ENCODE data around the gene RDH13.
"Not testable (repeated sequence)": the region's sequence is repeated elsewhere in the genome, so short reads cannot be mapped to it uniquely, and the experiment has no call there.

Gene RDH13

GRCh38 chr19:55047951-55048350, 15.0 kb downstream of the RDH13 start:
- Histone ChIP-seq H3K27ac (no peak overlapping the region), H3K9ac (no peak overlapping the region), H3K4me1 (peaks cover 3% of the 10 kb centered on the region; the same call in 1 of the 2 replicates), H3K4me3 (no peak overlapping the region), H3K27me3 (no peaks in the 10 kb centered on the region), H3K9me3 (no peaks in the 10 kb centered on the region), H4K20me1 (peaks cover 75% of the 10 kb centered on the region), H3K36me3 (peaks cover 99% of the 10 kb centered on the region), H3K4me2 (no peak overlapping the region)
- no peak for TF ChIP-seq Cebpa-rat (IDR thresholded peaks at IDR 0.05)

- Histone ChIP-seq H3K9ac (no peak overlapping the region), H3K4me3 (no peak overlapping the region), H3K27me3 (no peaks in the 10 kb centered on the region), H3K36me3 (peaks cover 98% of the 10 kb centered on the region), H3K9me3 (no peaks in the 10 kb centered on the region), H4K20me1 (peaks cover 83% of the 10 kb centered on the region), H3K4me1 (peaks cover 11% of the 10 kb centered on the region), H3K4me2 (no peak overlapping the region), H3K27ac (no peak overlapping the region)
- TF ChIP-seq Cebpa-rat (IDR thresholded peaks at IDR 0.05), result no peak
Observed at GRCh38 chr19:55046975-55047622, 15.8 kb downstream of the RDH13 start.

DNA sequence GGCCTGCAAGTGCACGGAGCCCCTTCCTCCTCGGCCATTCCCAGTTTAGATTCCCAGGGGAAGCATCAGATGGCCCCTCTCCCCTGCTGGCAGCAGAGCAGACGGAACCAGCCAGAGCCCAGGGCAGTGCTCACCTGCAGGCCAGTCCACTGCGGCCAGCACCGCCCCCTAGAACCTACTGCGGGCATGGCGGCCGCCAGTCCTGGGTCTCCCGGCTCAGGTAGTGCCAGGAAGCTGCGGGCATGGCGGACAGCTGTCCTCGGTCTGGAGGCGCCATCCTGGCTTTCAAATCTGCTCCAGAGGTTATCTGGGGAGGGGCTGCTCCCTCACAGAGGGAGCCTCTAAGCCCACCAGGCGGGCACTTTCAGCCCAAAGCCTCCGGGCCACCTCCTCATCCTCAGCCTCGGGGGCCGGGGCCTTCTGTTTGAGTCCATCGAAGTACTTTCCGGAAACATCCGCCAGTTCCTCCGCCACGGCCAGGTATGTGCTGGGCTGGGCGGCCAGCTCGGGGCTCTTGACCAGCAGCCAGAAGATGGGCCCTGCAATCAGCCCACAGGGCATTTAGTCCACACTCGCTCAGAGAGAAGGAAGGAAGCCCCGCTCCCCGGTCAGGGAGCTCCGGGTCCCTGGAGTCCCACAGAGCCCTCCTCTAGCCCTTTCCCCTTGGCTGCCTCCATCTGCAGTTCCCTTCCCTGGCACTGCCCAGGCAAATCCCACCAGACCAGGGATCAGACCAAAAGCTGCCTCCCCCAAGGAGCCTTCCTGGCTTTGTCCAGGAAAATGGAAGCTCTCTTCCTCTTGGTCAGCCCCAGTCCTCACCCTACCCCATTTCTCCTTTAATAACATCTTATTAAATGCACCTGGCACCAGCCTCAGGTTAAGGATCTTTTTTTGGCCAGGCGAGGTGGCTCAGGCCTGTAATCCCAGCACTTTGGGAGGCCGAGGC, 17.9 kb downstream of the RDH13 start:
- H3K27me3 ChIP-seq, result no peaks in the 10 kb centered on the region
- H3K9ac ChIP-seq, result no peak overlapping the region
- H3K4me1 ChIP-seq, result peaks cover 23% of the 10 kb centered on the region
- no peak overlapping the region for H3K4me3 ChIP-seq
- TF ChIP-seq Cebpa-rat (IDR thresholded peaks at IDR 0.05), result no peak
- H4K20me1 ChIP-seq, result peaks cover 89% of the 10 kb centered on the region
- peaks cover 80% of the 10 kb centered on the region for H3K36me3 ChIP-seq
- no peak overlapping the region for H3K4me2 ChIP-seq
- no peak overlapping the region for H3K27ac ChIP-seq
- no peaks in the 10 kb centered on the region for H3K9me3 ChIP-seq

DNA sequence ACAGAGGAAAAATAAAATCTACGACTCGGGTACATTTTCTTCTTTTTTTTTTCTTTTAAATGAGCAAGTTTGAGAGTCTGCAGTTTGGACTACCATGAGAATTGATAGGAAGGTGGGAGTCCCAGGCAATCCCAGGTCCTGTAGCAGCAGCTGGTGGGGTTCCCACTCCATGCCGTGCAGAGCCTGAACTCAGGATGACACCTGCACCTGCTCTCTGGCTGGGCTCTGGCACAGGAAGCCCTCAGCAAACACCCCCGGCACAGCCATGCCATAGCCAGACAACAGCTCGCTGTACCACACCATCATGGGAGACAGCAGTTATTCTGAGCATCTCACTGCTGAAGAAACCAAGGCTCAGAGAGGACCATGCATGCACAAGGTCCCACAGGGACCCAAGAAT, 18.7 kb downstream of the RDH13 start:
- no peak for TF ChIP-seq Cebpa-rat (IDR thresholded peaks at IDR 0.05)
- no peak overlapping the region for H3K4me2 ChIP-seq
- no peaks in the 10 kb centered on the region for H3K27me3 ChIP-seq
- H3K4me3 ChIP-seq, result no peak overlapping the region
- peaks cover 23% of the 10 kb centered on the region for H3K4me1 ChIP-seq
- no peak overlapping the region for H3K9ac ChIP-seq
- H3K9me3 ChIP-seq, result peaks cover 1% of the 10 kb centered on the region
- H4K20me1 ChIP-seq, result peaks cover 90% of the 10 kb centered on the region
- H3K36me3 ChIP-seq, result peaks cover 81% of the 10 kb centered on the region
- H3K27ac ChIP-seq, result no peak overlapping the region

GRCh38 chr19:55042688-55043087, 20.3 kb downstream of the RDH13 start:
- Histone ChIP-seq H3K9ac (no peak overlapping the region), H4K20me1 (peaks cover 89% of the 10 kb centered on the region), H3K4me3 (no peak overlapping the region), H3K4me2 (peak overlapping the region; percentile 83), H3K27me3 (no peaks in the 10 kb centered on the region), H3K27ac (no peak overlapping the region), H3K36me3 (peaks cover 81% of the 10 kb centered on the region), H3K9me3 (peaks cover 8% of the 10 kb centered on the region), H3K4me1 (peaks cover 23% of the 10 kb centered on the region)
- no peak for TF ChIP-seq Cebpa-rat (IDR thresholded peaks at IDR 0.05)

GRCh38 chr19:55042344-55042678, 20.6 kb downstream of the RDH13 start:
- no peak overlapping the region for H3K9ac ChIP-seq
- H4K20me1 ChIP-seq, result peaks cover 86% of the 10 kb centered on the region
- peak overlapping the region; percentile 83 for H3K4me2 ChIP-seq
- no peaks in the 10 kb centered on the region for H3K27me3 ChIP-seq
- peaks cover 78% of the 10 kb centered on the region for H3K36me3 ChIP-seq
- TF ChIP-seq Cebpa-rat (IDR thresholded peaks at IDR 0.05), result no peak
- H3K9me3 ChIP-seq, result peaks cover 8% of the 10 kb centered on the region
- no peak overlapping the region for H3K4me3 ChIP-seq
- H3K27ac ChIP-seq, result no peak overlapping the region
- peaks cover 23% of the 10 kb centered on the region for H3K4me1 ChIP-seq

- peak overlapping the region; percentile 83 for H3K4me2 ChIP-seq
- peaks cover 72% of the 10 kb centered on the region for H3K36me3 ChIP-seq
- peaks cover 81% of the 10 kb centered on the region for H4K20me1 ChIP-seq
- H3K9me3 ChIP-seq, result peaks cover 8% of the 10 kb centered on the region
- peaks cover 23% of the 10 kb centered on the region for H3K4me1 ChIP-seq
- H3K27me3 ChIP-seq, result no peaks in the 10 kb centered on the region
- no peak overlapping the region; the same call in 1 of the 2 replicates for H3K4me3 ChIP-seq
- no peak overlapping the region for H3K27ac ChIP-seq
- TF ChIP-seq Cebpa-rat (IDR thresholded peaks at IDR 0.05), result no peak
- H3K9ac ChIP-seq, result no peak overlapping the region
Observed at GRCh38 chr19:55041627-55042343, 21.2 kb downstream of the RDH13 start.

- Histone ChIP-seq H3K27ac (no peak overlapping the region), H4K20me1 (peaks cover 84% of the 10 kb centered on the region), H3K4me3 (no peak overlapping the region), H3K4me2 (peak overlapping the region; percentile 83), H3K9me3 (peaks cover 8% of the 10 kb centered on the region), H3K4me1 (peaks cover 23% of the 10 kb centered on the region), H3K27me3 (no peaks in the 10 kb centered on the region), H3K36me3 (peaks cover 67% of the 10 kb centered on the region), H3K9ac (no peak overlapping the region)
- TF ChIP-seq Cebpa-rat (IDR thresholded peaks at IDR 0.05), result no peak
Observed at GRCh38 chr19:55041244-55041626, 21.7 kb downstream of the RDH13 start.

GRCh38 chr19:55040654-55041053, 22.3 kb downstream of the RDH13 start:
- not testable (repeated sequence) for H3K4me3 ChIP-seq, H3K9me3 ChIP-seq, H3K27me3 ChIP-seq, H3K9ac ChIP-seq, H3K4me2 ChIP-seq, H3K27ac ChIP-seq
- Histone ChIP-seq H3K4me1 (peaks cover 23% of the 10 kb centered on the region), H3K36me3 (peaks cover 61% of the 10 kb centered on the region), H4K20me1 (peaks cover 87% of the 10 kb centered on the region)

DNA sequence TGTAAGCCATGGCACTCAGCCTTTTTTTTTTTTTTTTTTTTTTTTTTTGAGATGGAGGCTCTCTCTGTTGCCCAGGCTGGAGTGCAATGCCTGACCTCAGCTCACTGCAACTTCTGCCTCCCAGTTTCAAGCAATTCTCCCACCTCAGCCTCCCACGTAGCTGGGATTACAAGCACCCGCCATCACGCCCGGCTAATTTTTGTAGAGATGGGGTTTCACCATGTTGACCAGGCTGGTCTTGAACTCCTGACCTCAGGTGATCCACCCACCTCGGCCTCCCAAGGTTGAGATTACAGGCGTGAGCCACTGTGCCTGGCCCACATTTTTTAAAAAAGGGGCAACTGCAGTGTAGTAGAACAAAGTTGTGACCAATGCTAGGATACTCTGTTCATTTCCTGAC, 25.3 kb downstream of the RDH13 start:
- not testable (repeated sequence) for H3K9ac ChIP-seq, H3K27me3 ChIP-seq, H3K4me3 ChIP-seq, H3K27ac ChIP-seq, H3K4me2 ChIP-seq
- H4K20me1 ChIP-seq, result peaks cover 66% of the 10 kb centered on the region
- H3K9me3 ChIP-seq, result peaks cover 16% of the 10 kb centered on the region
- peaks cover 17% of the 10 kb centered on the region for H3K4me1 ChIP-seq
- peaks cover 36% of the 10 kb centered on the region for H3K36me3 ChIP-seq
